ENCODE data around the gene GALNT17. TPM values are rescaled to one million over a fixed set of nuclear protein-coding genes. Genes with fewer than 3 reads are reported as not detected.

The GALNT17 gene
- total RNA-seq, 1 experiment from 2014 or later, result 0.03 TPM

DNA sequence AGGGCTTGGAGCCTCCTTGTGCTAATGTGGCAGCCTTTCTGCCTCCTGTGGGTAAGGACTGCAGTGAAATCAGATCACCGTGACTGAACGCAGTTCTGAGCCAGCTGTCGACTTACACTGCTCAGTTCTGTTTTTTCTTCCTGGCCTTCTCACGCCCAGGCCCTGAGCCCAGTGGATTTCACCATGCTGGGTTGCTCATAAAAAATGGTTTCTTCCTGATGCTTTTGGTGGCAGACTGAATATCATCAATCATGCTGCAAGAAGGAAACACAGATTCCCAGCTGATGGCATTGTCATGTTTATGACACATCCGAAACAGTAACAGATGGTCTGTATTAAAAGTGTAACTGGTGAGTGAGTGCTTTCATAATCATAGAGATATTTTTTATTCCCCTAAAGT lies 389.6 kb downstream of the GALNT17 start:
- DNase-seq (ENCODE audit: low read depth, low spot score), result no peak
- in situ Hi-C loops (cut with HindIII; ENCODE audit: low pct_unique_long_range_greater_than_20kb, low sequenced_read_pairs), result no loop called here

DNA sequence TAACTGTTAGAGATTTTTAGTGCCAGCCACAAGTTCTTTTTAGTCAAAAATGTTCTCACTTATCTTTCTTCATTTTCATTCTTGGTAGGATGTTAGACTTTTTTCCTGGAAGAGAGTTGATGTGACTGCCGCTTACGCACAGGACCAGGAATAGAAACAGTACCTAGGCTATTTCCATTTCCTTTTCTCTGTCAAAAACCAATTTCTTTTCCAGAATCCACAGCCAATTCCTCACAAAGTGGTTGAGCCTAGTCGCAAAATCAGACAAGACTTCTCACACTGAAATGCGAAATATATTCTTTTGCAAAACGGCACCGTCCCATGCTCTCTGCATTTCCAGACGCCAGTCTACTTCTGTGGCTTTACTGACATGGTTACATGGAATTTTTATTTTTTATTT lies 394.2 kb downstream of the GALNT17 start:
- no peak for DNase-seq (ENCODE audit: low read depth, low spot score)
- in situ Hi-C loops (cut with HindIII; ENCODE audit: low pct_unique_long_range_greater_than_20kb, low sequenced_read_pairs), result no loop called here

- in situ Hi-C loops (cut with HindIII; ENCODE audit: low pct_unique_long_range_greater_than_20kb, low sequenced_read_pairs), result no loop called here
- DNase-seq (ENCODE audit: low read depth, low spot score), result no peak
Observed at GRCh38 chr7:71527213-71527612, 395.3 kb downstream of the GALNT17 start.

- in situ Hi-C loops (cut with HindIII; ENCODE audit: low pct_unique_long_range_greater_than_20kb, low sequenced_read_pairs), result no loop called here
- no peak for DNase-seq (ENCODE audit: low read depth, low spot score)
Observed at GRCh38 chr7:71535616-71536015, 403.7 kb downstream of the GALNT17 start.

GRCh38 chr7:71538210-71538609 lies 406.3 kb downstream of the GALNT17 start:
- no peak for DNase-seq (ENCODE audit: low read depth, low spot score)
- in situ Hi-C loops (cut with HindIII; ENCODE audit: low pct_unique_long_range_greater_than_20kb, low sequenced_read_pairs), result no loop called here

- DNase-seq (ENCODE audit: low read depth, low spot score), result no peak
- in situ Hi-C loops (cut with HindIII; ENCODE audit: low pct_unique_long_range_greater_than_20kb, low sequenced_read_pairs), result no loop called here
Observed at GRCh38 chr7:71539615-71540014, 407.7 kb downstream of the GALNT17 start.

- in situ Hi-C loops (cut with HindIII; ENCODE audit: low pct_unique_long_range_greater_than_20kb, low sequenced_read_pairs), result no loop called here
- DNase-seq (ENCODE audit: low read depth, low spot score), result no peak
Observed at GRCh38 chr7:71541707-71542353, 409.9 kb downstream of the GALNT17 start.

GRCh38 chr7:71543396-71543795 lies 411.5 kb downstream of the GALNT17 start:
- no peak for DNase-seq (ENCODE audit: low read depth, low spot score)
- in situ Hi-C loops (cut with HindIII; ENCODE audit: low pct_unique_long_range_greater_than_20kb, low sequenced_read_pairs), result no loop called here

DNA sequence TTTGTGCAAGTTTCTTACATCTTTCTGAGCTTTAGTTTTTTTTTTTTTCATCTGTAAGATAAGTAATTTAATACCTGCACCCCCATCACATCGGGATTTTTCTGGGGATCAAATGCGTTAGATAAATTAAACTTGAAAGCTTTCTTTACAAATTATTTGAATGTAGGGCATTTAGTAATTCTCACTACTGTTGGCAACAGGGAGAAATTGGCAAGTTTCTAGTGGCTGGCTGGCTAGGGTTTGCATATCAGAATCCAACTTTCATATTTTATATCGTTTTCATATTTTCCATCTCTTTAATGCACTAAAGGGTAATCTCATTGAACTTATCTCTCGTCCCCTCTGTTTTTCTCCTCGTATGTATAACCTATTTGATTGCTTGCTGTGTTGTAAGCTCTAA lies 412.9 kb downstream of the GALNT17 start:
- DNase-seq (ENCODE audit: low read depth, low spot score), result no peak
- in situ Hi-C loops (cut with HindIII; ENCODE audit: low pct_unique_long_range_greater_than_20kb, low sequenced_read_pairs), result no loop called here

GRCh38 chr7:71547426-71547825 lies 415.5 kb downstream of the GALNT17 start:
- in situ Hi-C loops (cut with HindIII; ENCODE audit: low pct_unique_long_range_greater_than_20kb, low sequenced_read_pairs), result no loop called here
- DNase-seq (ENCODE audit: low read depth, low spot score), result no peak

- in situ Hi-C loops (cut with HindIII; ENCODE audit: low pct_unique_long_range_greater_than_20kb, low sequenced_read_pairs), result no loop called here
Observed at GRCh38 chr7:71548746-71549145, 416.8 kb downstream of the GALNT17 start.

GRCh38 chr7:71553306-71553705 lies 421.4 kb downstream of the GALNT17 start:
- in situ Hi-C loops (cut with HindIII; ENCODE audit: low pct_unique_long_range_greater_than_20kb, low sequenced_read_pairs), result no loop called here
- DNase-seq (ENCODE audit: low read depth, low spot score), result no peak

More at GRCh38 chr7:71548746-71549145, 416.8 kb downstream of the GALNT17 start:
- no peak for DNase-seq (ENCODE audit: low read depth, low spot score)

GRCh38 chr7:71555758-71556157 lies 423.8 kb downstream of the GALNT17 start:
- no peak for DNase-seq (ENCODE audit: low read depth, low spot score)

DNA sequence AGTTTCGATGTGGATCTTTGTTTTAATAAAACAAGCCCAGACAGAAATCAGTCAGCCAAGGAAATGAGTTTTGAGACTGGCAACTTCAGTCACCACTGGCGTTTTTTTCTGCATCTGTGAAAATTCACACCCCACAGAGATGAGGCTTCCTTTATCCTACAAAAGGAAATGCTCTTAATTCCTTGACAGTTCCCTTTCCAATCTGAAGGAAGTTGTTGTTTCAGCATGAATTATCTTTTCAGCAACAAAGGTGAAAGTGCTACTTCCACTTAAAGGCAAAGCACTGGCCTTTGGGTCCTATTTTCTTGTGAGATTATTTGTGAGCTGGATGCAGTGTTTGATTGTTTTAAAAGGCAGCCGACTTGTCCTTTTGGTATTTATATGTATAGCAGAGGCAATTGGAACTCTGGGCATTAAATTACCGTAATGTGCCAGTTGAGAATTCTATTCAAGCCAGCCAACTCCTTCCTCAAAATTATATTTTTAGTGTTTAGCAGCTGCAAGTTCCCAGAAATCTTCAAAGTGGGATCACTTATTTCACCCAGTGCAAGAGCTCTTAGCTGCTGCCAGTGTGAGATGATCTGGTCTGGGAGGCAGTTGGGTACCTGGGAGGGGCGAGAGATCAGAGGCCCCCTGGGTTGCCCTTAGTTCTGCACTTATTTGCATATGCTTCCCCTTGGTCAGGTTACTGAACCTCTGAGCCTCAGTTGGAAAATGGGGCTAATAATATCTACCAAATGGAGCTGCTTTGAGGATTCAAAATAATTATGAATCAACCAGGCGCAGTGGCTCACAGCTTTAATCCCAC lies 427.1 kb downstream of the GALNT17 start:
- DNase-seq (ENCODE audit: low read depth, low spot score), result no peak
- in situ Hi-C loops (cut with HindIII; ENCODE audit: low pct_unique_long_range_greater_than_20kb, low sequenced_read_pairs), result no loop called here

More at GRCh38 chr7:71555758-71556157, 423.8 kb downstream of the GALNT17 start:
- in situ Hi-C loops (cut with HindIII; ENCODE audit: low pct_unique_long_range_greater_than_20kb, low sequenced_read_pairs), result no loop called here

- in situ Hi-C loops (cut with HindIII; ENCODE audit: low pct_unique_long_range_greater_than_20kb, low sequenced_read_pairs), result no loop called here
Observed at GRCh38 chr7:71560354-71560995, 428.5 kb downstream of the GALNT17 start.

DNA sequence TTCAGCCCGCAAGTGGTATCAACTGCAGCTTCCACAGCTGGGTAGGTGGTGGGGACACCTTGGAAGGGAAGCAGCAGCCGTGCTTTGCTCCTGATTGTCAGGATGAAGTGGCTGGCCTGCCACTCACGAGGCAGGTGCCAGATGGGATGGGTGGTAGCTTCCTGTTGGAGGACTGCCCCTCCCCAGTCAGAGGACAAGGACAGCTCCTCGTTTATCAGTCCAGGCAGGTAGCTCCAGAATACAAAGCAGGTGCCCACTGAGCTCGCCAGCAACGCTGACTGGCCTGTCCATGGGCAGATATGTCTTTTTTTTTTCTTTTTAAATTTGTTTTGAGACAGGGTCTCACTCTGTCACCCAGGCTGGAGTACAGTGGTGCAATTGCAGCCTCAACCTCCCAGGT lies 431.3 kb downstream of the GALNT17 start:
- no peak for DNase-seq (ENCODE audit: low read depth, low spot score)
- in situ Hi-C loops (cut with HindIII; ENCODE audit: low pct_unique_long_range_greater_than_20kb, low sequenced_read_pairs), result no loop called here

More at GRCh38 chr7:71560354-71560995, 428.5 kb downstream of the GALNT17 start:
- no peak for DNase-seq (ENCODE audit: low read depth, low spot score)

- DNase-seq (ENCODE audit: low read depth, low spot score), result no peak
- in situ Hi-C loops (cut with HindIII; ENCODE audit: low pct_unique_long_range_greater_than_20kb, low sequenced_read_pairs), result no loop called here
Observed at GRCh38 chr7:71566376-71566775, 434.4 kb downstream of the GALNT17 start.

GRCh38 chr7:71566991-71567390 lies 435.0 kb downstream of the GALNT17 start:
- no peak for DNase-seq (ENCODE audit: low read depth, low spot score)
- in situ Hi-C loops (cut with HindIII; ENCODE audit: low pct_unique_long_range_greater_than_20kb, low sequenced_read_pairs), result no loop called here

Measured in SK-MEL-5 (cell line).